Islet of Langerhans (tissue), 1 donor: ENCODE measurements around the gene HS2ST1.
"Not testable (repeated sequence)": the region's sequence is repeated elsewhere in the genome, so short reads cannot be mapped to it uniquely, and the experiment has no call there.

Experiments
- FAIRE-seq: peaks from one replicate; lab custom pipeline; 2011; peaks lifted over from hg19 to GRCh38; lab: Jason Lieb, UNC

Gene HS2ST1

DNA sequence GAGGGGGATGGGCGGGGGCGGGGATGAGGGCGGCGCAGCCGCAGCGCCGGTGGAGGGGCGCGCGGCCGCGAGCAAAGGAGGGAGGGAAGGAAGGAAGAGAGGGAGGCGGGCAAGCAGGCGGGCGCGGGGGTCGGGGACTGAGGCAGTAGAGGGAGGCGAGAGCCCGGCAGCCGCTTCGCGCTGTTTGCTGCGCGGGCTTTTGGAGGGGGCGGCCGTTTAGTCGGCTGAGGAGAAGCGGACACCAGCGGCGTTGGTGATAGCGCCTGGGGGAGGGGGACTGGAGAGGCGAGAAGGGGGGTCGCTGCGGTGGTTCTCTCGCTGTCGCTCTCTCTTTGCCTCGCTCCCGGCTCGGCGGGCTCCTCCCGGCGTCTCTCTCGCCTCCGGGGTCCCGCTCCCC is at the start of gene HS2ST1:
TSS of gene HS2ST1 (plus strand) at position 35 of the 397 bp plus-strand sequence.
- no peak for FAIRE-seq

DNA sequence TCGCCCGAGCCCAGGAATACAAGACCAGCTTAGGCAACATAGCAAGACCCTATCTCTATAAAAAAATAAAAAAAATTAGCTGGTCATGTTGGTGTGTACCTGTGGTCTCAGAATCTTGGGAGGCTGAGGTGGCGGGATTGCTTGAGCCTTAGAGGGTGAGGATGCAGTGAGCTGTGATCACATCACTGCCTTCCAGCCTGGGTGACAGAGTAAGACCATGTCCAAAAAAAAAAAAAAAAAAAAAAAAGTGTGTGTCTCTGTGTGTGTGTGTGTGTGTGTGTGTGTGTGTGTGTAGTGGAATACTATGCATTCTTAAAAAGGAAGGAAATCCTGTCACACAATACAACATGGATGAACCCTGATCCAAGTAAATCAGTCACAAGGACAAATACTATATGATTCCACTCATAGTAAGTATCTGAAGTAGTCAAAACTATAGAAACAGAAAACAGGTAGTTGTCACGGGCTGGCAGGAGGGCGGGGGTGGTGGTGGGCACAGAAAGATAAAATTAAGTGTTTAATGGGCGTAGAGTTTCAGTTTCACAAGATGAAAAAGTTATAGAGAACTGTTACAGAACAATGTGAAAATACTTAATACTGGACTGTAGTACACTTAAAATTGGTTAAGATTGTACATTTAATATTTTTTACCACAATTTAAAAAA is 48.3 kb upstream of the HS2ST1 start:
- FAIRE-seq: no peak

DNA sequence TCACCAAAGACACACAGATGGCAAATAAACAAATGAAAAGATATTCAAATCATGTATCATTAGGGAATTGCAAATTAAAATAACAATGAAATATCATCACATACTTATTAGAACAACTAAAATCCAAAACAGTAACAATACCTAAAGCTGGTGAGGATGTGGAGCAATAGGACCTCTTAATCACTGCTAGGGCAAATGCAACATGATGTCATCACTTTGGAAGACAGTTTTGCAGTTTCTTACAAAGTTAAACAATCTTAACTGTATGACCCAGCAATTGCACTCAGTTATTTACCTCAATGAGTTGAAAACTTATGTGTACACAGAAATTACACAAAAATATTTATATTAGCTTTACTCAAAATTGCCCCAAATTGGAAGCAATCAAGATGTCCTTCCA is 47.8 kb upstream of the HS2ST1 start:
- FAIRE-seq: no peak

DNA sequence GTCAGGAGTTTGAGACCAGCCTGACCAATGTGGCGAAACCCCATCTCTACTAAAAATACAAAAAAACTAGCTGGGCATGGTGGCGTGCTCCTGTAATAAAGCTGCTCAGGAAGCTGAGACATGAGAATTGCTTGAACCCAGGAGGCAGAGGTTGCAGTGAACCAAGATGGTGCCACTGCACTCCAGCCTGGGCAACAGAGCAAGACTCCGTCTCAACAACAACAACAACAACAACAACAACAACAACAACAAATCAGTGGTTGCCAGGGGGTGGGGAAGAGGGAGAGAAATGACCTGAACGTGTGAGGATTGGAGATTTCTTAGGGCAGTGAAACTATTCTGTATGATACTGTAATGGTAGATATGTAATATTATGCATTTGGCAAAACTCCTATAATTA is 47.2 kb upstream of the HS2ST1 start:
- not testable (repeated sequence) for FAIRE-seq

GRCh38 chr1:86868477-86868876 is 46.0 kb upstream of the HS2ST1 start:
- FAIRE-seq: no peak

GRCh38 chr1:86871001-86871400 is 43.4 kb upstream of the HS2ST1 start:
- FAIRE-seq: peak; percentile 24

DNA sequence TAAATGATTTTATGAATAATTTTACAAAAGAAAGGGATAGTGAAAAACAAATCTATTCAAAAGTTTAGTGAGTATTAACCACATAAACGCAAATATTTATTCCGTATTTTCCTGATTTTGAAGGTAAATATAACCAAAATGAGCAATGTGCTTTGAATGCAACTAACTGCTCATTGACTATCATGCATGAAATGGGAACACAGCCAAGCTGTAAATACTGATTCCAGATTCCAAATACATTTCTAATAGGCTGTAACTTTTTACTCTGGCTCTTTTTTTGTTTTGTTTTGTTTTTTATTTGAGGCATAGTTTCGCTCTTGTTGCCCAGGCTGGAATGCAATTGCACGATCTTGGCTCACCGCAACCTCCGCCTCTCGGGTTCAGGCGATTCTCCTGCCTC is 42.3 kb upstream of the HS2ST1 start:
- FAIRE-seq: no peak

- no peak for FAIRE-seq
Observed at GRCh38 chr1:86875722-86876121, 38.7 kb upstream of the HS2ST1 start.

GRCh38 chr1:86887479-86888162 is 26.8 kb upstream of the HS2ST1 start:
- FAIRE-seq: no peak

GRCh38 chr1:86888327-86888726 is 26.1 kb upstream of the HS2ST1 start:
- FAIRE-seq: no peak

DNA sequence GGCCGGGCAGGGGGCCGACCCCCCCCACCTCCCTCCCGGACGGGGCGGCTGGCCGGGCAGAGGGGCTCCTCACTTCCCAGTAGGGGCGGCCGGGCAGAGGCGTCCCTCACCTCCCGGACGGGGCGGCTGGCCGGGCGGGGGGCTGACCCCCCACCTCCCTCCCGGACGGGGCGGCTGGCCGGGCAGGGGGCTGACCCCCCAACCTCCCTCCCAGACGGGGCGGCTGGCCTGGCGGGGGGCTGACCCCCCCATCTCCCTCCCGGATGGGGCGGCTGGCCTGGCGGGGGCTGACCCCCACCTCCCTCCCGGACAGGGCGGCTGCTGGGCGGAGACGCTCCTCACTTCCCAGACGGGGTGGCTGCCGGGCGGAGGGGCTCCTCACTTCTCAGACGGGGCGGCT is 15.0 kb upstream of the HS2ST1 start:
- FAIRE-seq: not testable (repeated sequence)

DNA sequence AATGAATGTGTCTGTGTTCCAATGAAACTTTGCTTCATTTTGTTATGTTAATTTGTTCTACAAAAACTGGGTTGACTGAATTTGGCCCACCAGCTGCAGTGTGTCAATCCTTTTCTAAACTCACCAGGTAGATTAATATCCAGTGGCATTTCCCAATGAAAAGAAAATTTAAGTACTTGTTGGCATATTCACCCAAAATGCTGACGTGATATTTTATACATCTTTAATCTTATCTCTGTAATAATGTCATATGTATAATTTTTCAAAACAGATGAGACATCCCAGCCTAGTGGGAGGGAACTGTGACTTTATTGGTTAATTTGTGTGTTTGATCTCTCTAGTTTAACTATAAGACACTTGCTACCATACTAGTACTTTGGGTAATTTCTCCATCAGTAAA is 8.6 kb upstream of the HS2ST1 start:
- no peak for FAIRE-seq

- no peak for FAIRE-seq
Observed at GRCh38 chr1:86906419-86906818, 8.0 kb upstream of the HS2ST1 start.

DNA sequence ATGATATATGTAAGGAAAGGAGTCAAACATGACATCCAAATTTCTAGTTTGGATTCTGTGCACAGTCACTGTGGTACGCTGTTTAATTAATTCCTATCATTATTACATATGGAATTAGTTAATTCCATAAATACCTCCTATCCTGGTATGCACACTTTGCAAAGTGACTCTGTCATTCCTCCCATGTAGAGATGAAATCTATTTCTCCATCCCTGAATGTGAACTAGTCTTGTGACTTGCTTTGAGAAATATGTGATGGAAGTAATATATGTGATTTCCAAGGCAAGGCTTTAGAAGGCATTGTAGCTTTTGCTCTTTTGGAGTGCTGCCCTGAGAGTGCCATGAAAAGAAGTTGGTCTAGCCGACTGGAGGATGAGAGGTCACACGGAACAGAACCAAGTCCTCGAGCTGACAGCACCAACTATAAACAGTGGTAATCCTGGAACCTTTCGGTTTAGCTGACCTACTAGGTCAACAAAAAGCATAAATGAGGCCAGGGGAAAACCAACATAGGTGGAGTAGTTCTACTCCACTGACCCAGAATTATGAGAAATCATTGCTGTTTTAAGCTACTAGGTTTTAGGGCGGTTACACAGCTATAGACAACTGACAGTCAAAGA is 2.0 kb upstream of the HS2ST1 start:
- FAIRE-seq: no peak

DNA sequence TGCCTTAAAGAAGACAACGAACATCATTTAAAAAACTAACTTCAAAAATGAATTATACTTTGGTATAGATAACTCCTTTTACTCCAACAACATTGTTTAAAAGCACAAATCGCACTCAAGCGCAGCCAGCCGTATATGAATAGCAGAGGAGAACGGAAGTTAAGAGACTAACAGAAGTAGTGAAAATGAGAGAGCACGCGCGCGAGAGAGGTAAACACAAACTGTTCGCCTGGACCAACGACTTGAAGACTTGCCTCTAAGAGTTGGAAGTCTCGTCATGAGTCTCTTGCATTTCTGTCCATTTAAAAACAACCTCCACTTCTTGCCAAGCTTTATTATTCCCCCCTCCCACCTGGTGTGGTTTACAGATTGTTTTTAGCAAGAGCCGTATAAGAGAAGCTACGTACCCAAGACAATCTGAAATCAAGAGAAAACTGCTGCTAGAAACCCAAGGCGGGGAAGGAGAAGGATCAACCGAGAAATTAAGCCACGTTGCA is 988 bp upstream of the HS2ST1 start:
- no peak for FAIRE-seq

DNA sequence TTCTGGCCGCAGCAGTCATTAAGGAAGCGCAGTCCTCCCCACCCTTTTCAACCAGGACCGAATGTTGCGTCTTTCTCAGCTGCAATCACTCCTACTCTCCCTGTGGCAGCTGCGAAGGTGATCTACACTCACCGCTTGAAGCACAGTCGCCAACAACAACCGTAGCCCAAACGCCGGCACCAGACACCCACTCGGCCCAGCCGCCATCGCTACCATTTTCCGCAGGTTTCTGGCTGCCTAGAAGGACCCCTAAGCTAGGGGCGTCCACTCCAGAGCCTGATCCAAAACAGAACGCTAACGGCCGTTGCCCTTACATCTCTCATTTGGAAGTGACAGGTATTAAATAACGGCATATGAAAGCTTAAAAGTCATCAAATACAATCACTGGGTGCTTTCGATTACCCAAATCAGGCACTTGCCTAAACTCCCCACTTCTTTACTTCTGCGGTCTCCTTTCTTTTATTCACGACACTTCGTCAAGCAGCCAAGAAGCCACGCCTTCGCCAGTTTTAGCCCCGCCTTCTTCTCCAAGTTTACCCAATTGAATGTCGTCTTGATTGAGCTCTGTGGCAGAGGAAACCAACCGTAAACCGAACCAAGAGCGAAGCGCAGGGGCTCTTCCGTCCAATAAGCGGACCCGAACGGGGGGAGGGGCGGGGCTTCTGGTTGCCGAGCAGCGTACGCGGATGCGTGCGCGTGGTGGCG is 387 bp upstream of the HS2ST1 start, which contains the start of gene SELENOF:
TSS of gene SELENOF (minus strand) at position 231 of the 705 bp plus-strand sequence. CDS start at position 216, 15 bp downstream.
- peak; percentile 100 for FAIRE-seq

GRCh38 chr1:86914998-86915736 is 732 bp downstream of the HS2ST1 start:
- no peak for FAIRE-seq

- FAIRE-seq: peak; percentile 70
Observed at GRCh38 chr1:86915737-86916235, 1.4 kb downstream of the HS2ST1 start.

DNA sequence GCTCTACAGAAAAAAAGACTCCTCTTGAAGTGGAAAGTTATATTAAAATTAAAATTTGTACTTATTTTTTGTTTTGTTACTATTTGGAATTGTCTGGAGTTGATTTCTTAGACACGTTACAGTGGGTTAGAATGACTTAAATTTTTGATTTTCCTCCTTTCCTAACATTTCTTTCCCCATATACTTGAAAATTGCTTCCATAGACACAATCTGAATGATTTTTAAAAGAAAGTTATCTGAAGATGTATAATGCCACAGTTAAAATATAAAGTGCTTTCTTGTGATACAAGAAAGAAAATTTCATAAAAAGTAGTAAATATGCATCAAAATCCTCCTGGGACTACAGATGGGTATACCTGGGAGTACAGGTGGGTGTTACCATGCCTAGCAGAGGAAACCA is 2.3 kb downstream of the HS2ST1 start:
- no peak for FAIRE-seq

DNA sequence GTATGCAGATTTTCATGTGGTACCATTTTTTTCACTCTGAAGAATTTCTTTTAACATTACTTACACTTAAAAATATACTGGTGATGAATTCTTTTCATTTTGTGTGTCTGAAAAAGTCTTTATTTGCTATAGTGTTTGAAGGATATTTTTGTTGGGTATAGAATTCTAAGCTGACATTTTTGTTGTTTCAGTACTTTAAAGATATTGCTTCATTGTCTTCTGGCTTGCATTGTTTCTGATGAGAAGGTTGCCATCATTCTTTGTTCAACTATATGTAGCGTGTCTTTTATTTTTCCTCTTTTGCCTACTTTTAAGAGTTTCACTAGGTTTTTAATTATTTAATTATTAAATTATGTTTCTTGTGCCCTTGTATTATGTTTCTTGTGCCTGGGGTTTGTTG is 8.0 kb downstream of the HS2ST1 start:
- FAIRE-seq: no peak

DNA sequence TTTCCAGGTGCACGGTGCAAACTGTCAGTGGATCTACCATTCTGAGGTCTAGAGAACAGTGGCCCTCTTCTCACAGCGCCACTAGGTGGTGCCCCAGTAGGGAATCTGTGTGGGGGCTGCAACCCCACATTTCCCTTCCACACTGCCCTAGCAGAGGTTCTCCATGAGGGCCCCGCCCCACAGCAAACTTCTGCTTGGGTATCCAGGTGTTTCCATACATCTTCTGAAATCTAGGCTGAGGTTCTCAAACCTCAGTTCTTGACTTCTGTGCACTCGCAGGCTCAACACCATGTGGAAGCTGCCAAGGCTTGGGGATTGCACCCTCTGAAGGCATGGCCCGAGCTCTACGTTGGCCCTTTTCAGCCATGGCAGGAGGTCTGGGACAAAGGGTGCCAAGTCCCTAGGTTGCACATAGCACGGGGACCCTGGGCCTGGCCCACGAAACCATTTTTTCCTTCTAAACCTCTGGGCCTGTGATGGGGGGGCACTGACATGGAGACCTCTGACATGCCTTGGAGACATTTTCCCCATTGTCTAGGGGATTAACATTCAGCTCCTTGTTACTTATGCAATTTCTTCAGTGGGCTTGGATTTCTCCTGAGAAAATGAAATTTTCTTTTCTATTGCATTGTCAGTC is 10.0 kb downstream of the HS2ST1 start:
- FAIRE-seq: no peak
